GM23338 (cell line): Measurements from ENCODE around the gene PORCN. TPM values are rescaled to one million over a fixed set of nuclear protein-coding genes. Genes with fewer than 3 reads are reported as not detected.

Experiments
- ATAC-seq: fragments of 200-7000 bp; cut with Tn5 transposase; 3 replicates; pipeline ENCODE4 v1.9.1; 2020
- DNase-seq: peaks from one replicate; pipeline ENCODE4 v3.0.0-alpha.2; 2015; ENCODE audit warnings: low spot score
- H2AFZ ChIP-seq: fragments of 200-600 bp; sonication (generic); 2 replicates; pipeline ENCODE4 v1.8.0; 2016; ENCODE audit warnings: antibody characterized with exemption, mild to moderate bottlenecking, moderate library complexity
- H3F3A ChIP-seq: fragments of 200-600 bp; sonication (generic); replicated peaks from 2 replicates; pipeline ENCODE4 v1.8.0; 2017; ENCODE audit warnings: antibody characterized with exemption, mixed run types, low read depth
- H3K27ac ChIP-seq: fragments of 200-600 bp; sonication (generic); 2 replicates; pipeline ENCODE4 v1.6.1; 2016; ENCODE audit warnings: low read depth
- H3K27me3 ChIP-seq: fragments of 200-600 bp; sonication (generic); 2 replicates; pipeline ENCODE4 v1.8.0; 2016; ENCODE audit warnings: mild to moderate bottlenecking, mixed run types, moderate library complexity; ENCODE audit not compliant: insufficient read depth
- H3K36me3 ChIP-seq: fragments of 200-600 bp; sonication (generic); 2 replicates; pipeline ENCODE4 v1.8.0; 2016; ENCODE audit warnings: mild to moderate bottlenecking; ENCODE audit not compliant: insufficient read depth
- H3K4me1 ChIP-seq: fragments of 200-600 bp; sonication (generic); 2 replicates; pipeline ENCODE4 v1.8.0; 2016; ENCODE audit warnings: mild to moderate bottlenecking, moderate library complexity; ENCODE audit not compliant: insufficient read depth
- H3K4me2 ChIP-seq: fragments of 200-600 bp; sonication (generic); 2 replicates; pipeline ENCODE4 v1.7.1; 2017; ENCODE audit warnings: mixed run types
- H3K4me3 ChIP-seq: fragments of 200-600 bp; sonication (generic); 2 replicates; pipeline ENCODE4 v1.6.1; 2016; ENCODE audit warnings: mixed run types
- H3K79me2 ChIP-seq: fragments of 200-600 bp; sonication (generic); replicated peaks from 2 replicates; pipeline ENCODE4 v1.8.0; 2017; ENCODE audit warnings: mild to moderate bottlenecking; ENCODE audit not compliant: insufficient read depth
- H3K9me2 ChIP-seq: fragments of 200-600 bp; sonication (generic); 2 replicates; pipeline ENCODE4 v1.8.0; 2017; ENCODE audit not compliant: insufficient read depth
- H4K20me1 ChIP-seq: fragments of 200-600 bp; sonication (generic); replicated peaks from 2 replicates; pipeline ENCODE4 v1.8.0; 2017; ENCODE audit warnings: mild to moderate bottlenecking; ENCODE audit not compliant: insufficient read depth
- H3K27ac Mint-ChIP-seq: 2 replicates; pipeline ENCODE4 v1.8.0; 2020; ENCODE audit warnings: inconsistent platforms, mild to moderate bottlenecking, moderate library complexity, mixed read lengths
- H3K27me3 Mint-ChIP-seq: 3 replicates; pipeline ENCODE4 v1.8.0; 2022; ENCODE audit warnings: low read depth, mild to moderate bottlenecking, moderate library complexity, mixed read lengths, inconsistent platforms; ENCODE audit not compliant: insufficient read depth, poor library complexity
- H3K36me3 Mint-ChIP-seq: 3 replicates; pipeline ENCODE4 v1.8.0; 2021; ENCODE audit warnings: low read depth, mild to moderate bottlenecking, inconsistent platforms, moderate library complexity, mixed read lengths
- H3K4me1 Mint-ChIP-seq: 3 replicates; pipeline ENCODE4 v1.8.0; 2020; ENCODE audit warnings: mild to moderate bottlenecking, inconsistent platforms, mixed read lengths
- H3K4me3 Mint-ChIP-seq: 3 replicates; pipeline ENCODE4 v1.8.0; 2021; ENCODE audit warnings: moderate library complexity, mild to moderate bottlenecking, inconsistent platforms, mixed read lengths
- H3K9me3 Mint-ChIP-seq: 3 replicates; pipeline ENCODE4 v1.8.0; 2020; ENCODE audit warnings: moderate library complexity, mild to moderate bottlenecking, inconsistent platforms, mixed read lengths
- CREB1 ChIP-seq: fragments of 250-450 bp; sonication (Bioruptor Pico); IDR thresholded peaks from 2 replicates; pipeline ENCODE4 v1.5.0; 2020; ENCODE audit warnings: low read depth, mild to moderate bottlenecking, moderate library complexity
- EZH2 ChIP-seq: fragments of 200-600 bp; sonication (generic); IDR thresholded peaks from one replicate; pipeline ENCODE4 v1.8.0; 2017; ENCODE audit warnings: antibody characterized with exemption, mild to moderate bottlenecking, low read depth; ENCODE audit not compliant: unreplicated experiment
- EZH2phosphoT487 ChIP-seq: fragments of 200-600 bp; sonication (generic); IDR thresholded peaks from one replicate; pipeline ENCODE4 v1.8.1; 2018; ENCODE audit warnings: antibody characterized with exemption; ENCODE audit not compliant: unreplicated experiment
- JUNB ChIP-seq: IDR thresholded peaks from one replicate; pipeline ENCODE4 v1.6.1; 2016; ENCODE audit warnings: antibody characterized with exemption; ENCODE audit not compliant: unreplicated experiment
- NANOG ChIP-seq: IDR thresholded peaks from 2 replicates; pipeline ENCODE4 v1.6.1; 2016; ENCODE audit warnings: antibody characterized with exemption, borderline replicate concordance
- POLR2AphosphoS5 ChIP-seq: IDR thresholded peaks from 2 replicates; pipeline ENCODE4 v1.6.1; 2016; ENCODE audit warnings: antibody characterized with exemption, low read depth
- STAT1 ChIP-seq: IDR thresholded peaks from one replicate; pipeline ENCODE4 v1.6.1; 2016; ENCODE audit warnings: antibody characterized with exemption; ENCODE audit not compliant: unreplicated experiment
- ZNF114 ChIP-seq: fragments of 250-450 bp; sonication (Bioruptor Pico); IDR thresholded peaks from 2 replicates; pipeline ENCODE4 v1.5.0; 2020; ENCODE audit warnings: mild to moderate bottlenecking, moderate library complexity
- ZNF331 ChIP-seq: fragments of 250-450 bp; sonication (Bioruptor Pico); IDR thresholded peaks from 2 replicates; pipeline ENCODE4 v1.5.0; 2020; ENCODE audit warnings: low read depth, mild to moderate bottlenecking, moderate library complexity
- polyA plus RNA-seq: library from polyadenylated mRNA; unstranded; fragments of >200 nt; fragmentation: Nextera tagmentation; extraction: Ambion mirVana; gene quantifications from 2 replicates; pipeline ENCODE4 v1.2.1, GENCODE V29; 2016
- total RNA-seq: library from RNA; depleted of rRNA; stranded (reverse); fragments of >200 nt; shearing (Covaris generic); gene quantifications from 2 replicates; pipeline ENCODE4 v1.2.3, GENCODE V29; 2014
- TF ChIP-seq, protein P1 (sequence below): IDR thresholded peaks from one replicate; pipeline ENCODE4 v1.6.1; 2018; ENCODE audit warnings: antibody characterized with exemption; ENCODE audit not compliant: unreplicated experiment
- TF ChIP-seq, protein P2 (sequence below): fragments of 250-450 bp; sonication (Bioruptor Pico); IDR thresholded peaks from 2 replicates; pipeline ENCODE4 v1.5.0; 2020; ENCODE audit warnings: mild to moderate bottlenecking, moderate library complexity
- TF ChIP-seq, protein P3 (sequence below), 2 experiments: fragments of 200-600 bp in 1 of 2; sonication (generic) in 1 of 2; conservative IDR thresholded peaks; 2 replicates each; pipeline versions ENCODE4 v1.5.1 to v1.6.1; 2016 to 2017; ENCODE audit warnings: antibody characterized with exemption in 2 of 2, low read depth in 2 of 2, mild to moderate bottlenecking in 2 of 2, moderate library complexity in 1 of 2
- TF ChIP-seq, protein P4 (sequence below): IDR thresholded peaks from 2 replicates; pipeline ENCODE4 v1.6.1; 2016; ENCODE audit warnings: antibody characterized with exemption

Gene PORCN
- total and polyA plus RNA-seq, 2 experiments from 2014 or later: 19.4 to 28.5 TPM

DNA sequence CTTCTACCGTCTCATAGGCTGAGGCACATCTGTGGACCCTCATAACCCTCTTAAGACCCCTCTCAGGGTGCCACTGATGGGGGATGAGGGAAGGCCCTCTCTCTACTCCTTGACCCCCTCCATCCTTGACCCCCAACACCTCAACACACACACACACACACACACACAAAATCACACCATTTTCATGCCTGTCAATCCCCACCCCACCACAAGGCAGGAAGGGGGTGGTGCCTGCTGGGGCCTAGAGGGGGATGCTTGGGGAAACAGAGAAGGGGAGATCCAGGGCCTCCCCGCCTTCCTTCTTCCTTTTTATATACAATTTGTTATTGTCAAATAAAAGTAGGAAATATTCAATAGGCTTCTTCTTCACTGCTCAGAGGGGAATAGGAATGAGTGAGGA lies 11.7 kb downstream of the PORCN start:
- ATAC-seq: no peak
- peaks cover 13% of the 10 kb centered on the region for H3K36me3 Mint-ChIP-seq
- Histone ChIP-seq H3K9me2 (no peaks in the 10 kb centered on the region), H3K36me3 (peaks cover 7% of the 10 kb centered on the region; the same call in 1 of the 2 replicates), H2AFZ (no peak overlapping the region), H3K27me3 (no peaks in the 10 kb centered on the region), H3F3A (no peaks in the 10 kb centered on the region), H3K4me1 (no peaks in the 10 kb centered on the region), H3K79me2 (peaks cover 17% of the 10 kb centered on the region), H3K4me2 (0 out of 2 replicates have a peak overlapping the region, but pooled peaks have one; percentile 70), H4K20me1 (no peaks in the 10 kb centered on the region), H3K4me3 (no peak overlapping the region), H3K27ac (no peak overlapping the region)
- H3K4me1 Mint-ChIP-seq: peaks cover 11% of the 10 kb centered on the region; the same call in 2 of the 3 replicates
- no peak overlapping the region for H3K27ac Mint-ChIP-seq
- no peak for DNase-seq
- peak overlapping the region; percentile 93 for H3K4me3 Mint-ChIP-seq
- H3K9me3 Mint-ChIP-seq: no peaks in the 10 kb centered on the region
- H3K27me3 Mint-ChIP-seq: peaks cover 2% of the 10 kb centered on the region
- TF ChIP-seq ZNF114 (CRISPR knock-in tag) (no peak), STAT1 (no peak), ZNF331 (no peak), CREB1 (no peak), JUNB (no peak), EZH2phosphoT487 (no peak), NANOG (no peak), POLR2AphosphoS5 (no peak), EZH2 (no peak)
- TF ChIP-seq, protein P1, sequence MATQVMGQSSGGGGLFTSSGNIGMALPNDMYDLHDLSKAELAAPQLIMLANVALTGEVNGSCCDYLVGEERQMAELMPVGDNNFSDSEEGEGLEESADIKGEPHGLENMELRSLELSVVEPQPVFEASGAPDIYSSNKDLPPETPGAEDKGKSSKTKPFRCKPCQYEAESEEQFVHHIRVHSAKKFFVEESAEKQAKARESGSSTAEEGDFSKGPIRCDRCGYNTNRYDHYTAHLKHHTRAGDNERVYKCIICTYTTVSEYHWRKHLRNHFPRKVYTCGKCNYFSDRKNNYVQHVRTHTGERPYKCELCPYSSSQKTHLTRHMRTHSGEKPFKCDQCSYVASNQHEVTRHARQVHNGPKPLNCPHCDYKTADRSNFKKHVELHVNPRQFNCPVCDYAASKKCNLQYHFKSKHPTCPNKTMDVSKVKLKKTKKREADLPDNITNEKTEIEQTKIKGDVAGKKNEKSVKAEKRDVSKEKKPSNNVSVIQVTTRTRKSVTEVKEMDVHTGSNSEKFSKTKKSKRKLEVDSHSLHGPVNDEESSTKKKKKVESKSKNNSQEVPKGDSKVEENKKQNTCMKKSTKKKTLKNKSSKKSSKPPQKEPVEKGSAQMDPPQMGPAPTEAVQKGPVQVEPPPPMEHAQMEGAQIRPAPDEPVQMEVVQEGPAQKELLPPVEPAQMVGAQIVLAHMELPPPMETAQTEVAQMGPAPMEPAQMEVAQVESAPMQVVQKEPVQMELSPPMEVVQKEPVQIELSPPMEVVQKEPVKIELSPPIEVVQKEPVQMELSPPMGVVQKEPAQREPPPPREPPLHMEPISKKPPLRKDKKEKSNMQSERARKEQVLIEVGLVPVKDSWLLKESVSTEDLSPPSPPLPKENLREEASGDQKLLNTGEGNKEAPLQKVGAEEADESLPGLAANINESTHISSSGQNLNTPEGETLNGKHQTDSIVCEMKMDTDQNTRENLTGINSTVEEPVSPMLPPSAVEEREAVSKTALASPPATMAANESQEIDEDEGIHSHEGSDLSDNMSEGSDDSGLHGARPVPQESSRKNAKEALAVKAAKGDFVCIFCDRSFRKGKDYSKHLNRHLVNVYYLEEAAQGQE: no peak
- TF ChIP-seq, protein P2, sequence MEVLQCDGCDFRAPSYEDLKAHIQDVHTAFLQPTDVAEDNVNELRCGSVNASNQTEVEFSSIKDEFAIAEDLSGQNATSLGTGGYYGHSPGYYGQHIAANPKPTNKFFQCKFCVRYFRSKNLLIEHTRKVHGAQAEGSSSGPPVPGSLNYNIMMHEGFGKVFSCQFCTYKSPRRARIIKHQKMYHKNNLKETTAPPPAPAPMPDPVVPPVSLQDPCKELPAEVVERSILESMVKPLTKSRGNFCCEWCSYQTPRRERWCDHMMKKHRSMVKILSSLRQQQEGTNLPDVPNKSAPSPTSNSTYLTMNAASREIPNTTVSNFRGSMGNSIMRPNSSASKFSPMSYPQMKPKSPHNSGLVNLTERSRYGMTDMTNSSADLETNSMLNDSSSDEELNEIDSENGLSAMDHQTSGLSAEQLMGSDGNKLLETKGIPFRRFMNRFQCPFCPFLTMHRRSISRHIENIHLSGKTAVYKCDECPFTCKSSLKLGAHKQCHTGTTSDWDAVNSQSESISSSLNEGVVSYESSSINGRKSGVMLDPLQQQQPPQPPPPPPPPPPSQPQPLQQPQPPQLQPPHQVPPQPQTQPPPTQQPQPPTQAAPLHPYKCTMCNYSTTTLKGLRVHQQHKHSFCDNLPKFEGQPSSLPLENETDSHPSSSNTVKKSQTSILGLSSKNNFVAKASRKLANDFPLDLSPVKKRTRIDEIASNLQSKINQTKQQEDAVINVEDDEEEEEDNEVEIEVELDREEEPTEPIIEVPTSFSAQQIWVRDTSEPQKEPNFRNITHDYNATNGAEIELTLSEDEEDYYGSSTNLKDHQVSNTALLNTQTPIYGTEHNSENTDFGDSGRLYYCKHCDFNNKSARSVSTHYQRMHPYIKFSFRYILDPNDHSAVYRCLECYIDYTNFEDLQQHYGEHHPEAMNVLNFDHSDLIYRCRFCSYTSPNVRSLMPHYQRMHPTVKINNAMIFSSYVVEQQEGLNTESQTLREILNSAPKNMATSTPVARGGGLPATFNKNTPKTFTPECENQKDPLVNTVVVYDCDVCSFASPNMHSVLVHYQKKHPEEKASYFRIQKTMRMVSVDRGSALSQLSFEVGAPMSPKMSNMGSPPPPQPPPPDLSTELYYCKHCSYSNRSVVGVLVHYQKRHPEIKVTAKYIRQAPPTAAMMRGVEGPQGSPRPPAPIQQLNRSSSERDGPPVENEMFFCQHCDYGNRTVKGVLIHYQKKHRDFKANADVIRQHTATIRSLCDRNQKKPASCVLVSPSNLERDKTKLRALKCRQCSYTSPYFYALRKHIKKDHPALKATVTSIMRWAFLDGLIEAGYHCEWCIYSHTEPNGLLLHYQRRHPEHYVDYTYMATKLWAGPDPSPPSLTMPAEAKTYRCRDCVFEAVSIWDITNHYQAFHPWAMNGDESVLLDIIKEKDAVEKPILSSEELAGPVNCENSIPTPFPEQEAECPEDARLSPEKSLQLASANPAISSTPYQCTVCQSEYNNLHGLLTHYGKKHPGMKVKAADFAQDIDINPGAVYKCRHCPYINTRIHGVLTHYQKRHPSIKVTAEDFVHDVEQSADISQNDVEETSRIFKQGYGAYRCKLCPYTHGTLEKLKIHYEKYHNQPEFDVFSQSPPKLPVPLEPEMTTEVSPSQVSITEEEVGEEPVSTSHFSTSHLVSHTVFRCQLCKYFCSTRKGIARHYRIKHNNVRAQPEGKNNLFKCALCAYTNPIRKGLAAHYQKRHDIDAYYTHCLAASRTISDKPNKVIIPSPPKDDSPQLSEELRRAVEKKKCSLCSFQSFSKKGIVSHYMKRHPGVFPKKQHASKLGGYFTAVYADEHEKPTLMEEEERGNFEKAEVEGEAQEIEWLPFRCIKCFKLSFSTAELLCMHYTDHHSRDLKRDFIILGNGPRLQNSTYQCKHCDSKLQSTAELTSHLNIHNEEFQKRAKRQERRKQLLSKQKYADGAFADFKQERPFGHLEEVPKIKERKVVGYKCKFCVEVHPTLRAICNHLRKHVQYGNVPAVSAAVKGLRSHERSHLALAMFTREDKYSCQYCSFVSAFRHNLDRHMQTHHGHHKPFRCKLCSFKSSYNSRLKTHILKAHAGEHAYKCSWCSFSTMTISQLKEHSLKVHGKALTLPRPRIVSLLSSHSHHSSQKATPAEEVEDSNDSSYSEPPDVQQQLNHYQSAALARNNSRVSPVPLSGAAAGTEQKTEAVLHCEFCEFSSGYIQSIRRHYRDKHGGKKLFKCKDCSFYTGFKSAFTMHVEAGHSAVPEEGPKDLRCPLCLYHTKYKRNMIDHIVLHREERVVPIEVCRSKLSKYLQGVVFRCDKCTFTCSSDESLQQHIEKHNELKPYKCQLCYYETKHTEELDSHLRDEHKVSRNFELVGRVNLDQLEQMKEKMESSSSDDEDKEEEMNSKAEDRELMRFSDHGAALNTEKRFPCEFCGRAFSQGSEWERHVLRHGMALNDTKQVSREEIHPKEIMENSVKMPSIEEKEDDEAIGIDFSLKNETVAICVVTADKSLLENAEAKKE (CRISPR knock-in tag): no peak
- TF ChIP-seq, protein P3, sequence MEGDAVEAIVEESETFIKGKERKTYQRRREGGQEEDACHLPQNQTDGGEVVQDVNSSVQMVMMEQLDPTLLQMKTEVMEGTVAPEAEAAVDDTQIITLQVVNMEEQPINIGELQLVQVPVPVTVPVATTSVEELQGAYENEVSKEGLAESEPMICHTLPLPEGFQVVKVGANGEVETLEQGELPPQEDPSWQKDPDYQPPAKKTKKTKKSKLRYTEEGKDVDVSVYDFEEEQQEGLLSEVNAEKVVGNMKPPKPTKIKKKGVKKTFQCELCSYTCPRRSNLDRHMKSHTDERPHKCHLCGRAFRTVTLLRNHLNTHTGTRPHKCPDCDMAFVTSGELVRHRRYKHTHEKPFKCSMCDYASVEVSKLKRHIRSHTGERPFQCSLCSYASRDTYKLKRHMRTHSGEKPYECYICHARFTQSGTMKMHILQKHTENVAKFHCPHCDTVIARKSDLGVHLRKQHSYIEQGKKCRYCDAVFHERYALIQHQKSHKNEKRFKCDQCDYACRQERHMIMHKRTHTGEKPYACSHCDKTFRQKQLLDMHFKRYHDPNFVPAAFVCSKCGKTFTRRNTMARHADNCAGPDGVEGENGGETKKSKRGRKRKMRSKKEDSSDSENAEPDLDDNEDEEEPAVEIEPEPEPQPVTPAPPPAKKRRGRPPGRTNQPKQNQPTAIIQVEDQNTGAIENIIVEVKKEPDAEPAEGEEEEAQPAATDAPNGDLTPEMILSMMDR (conservative IDR thresholded peaks at IDR 0.05; ENCODE audit: low read depth in 2 of 2): no peak
- TF ChIP-seq, protein P4, sequence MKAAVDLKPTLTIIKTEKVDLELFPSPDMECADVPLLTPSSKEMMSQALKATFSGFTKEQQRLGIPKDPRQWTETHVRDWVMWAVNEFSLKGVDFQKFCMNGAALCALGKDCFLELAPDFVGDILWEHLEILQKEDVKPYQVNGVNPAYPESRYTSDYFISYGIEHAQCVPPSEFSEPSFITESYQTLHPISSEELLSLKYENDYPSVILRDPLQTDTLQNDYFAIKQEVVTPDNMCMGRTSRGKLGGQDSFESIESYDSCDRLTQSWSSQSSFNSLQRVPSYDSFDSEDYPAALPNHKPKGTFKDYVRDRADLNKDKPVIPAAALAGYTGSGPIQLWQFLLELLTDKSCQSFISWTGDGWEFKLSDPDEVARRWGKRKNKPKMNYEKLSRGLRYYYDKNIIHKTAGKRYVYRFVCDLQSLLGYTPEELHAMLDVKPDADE: no peak
